ENCODE measurements around the gene ASPHD2. TPM values are rescaled to one million over a fixed set of nuclear protein-coding genes. Genes with fewer than 3 reads are reported as not detected.

Gene ASPHD2
- total RNA-seq, 1 donor from 2014 or later, result 4.9 TPM

- no peak for DNase-seq (ENCODE audit: extremely low spot score, unreplicated experiment)
- TF ChIP-seq CTCF (IDR thresholded peaks at IDR 0.05), result no peak
- Mint-ChIP-seq H3K36me3 (ENCODE audit: unreplicated experiment) (peaks cover 10% of the 10 kb centered on the region), H3K27me3 (ENCODE audit: unreplicated experiment) (no peaks in the 10 kb centered on the region), H3K4me1 (ENCODE audit: unreplicated experiment) (peaks cover 58% of the 10 kb centered on the region), H3K9me3 (ENCODE audit: unreplicated experiment) (no peaks in the 10 kb centered on the region), H3K4me3 (ENCODE audit: unreplicated experiment) (peak overlapping the region; percentile 82), H3K27ac (ENCODE audit: unreplicated experiment) (peak overlapping the region; percentile 96)
Measured at GRCh38 chr22:26482161-26482560, 53.1 kb downstream of the ASPHD2 start.

- peaks cover 49% of the 10 kb centered on the region for H3K4me1 Mint-ChIP-seq (ENCODE audit: unreplicated experiment)
- no peaks in the 10 kb centered on the region for H3K27me3 Mint-ChIP-seq (ENCODE audit: unreplicated experiment)
- H3K36me3 Mint-ChIP-seq (ENCODE audit: unreplicated experiment), result peaks cover 5% of the 10 kb centered on the region
- DNase-seq (ENCODE audit: extremely low spot score, unreplicated experiment), result no peak
- no peak for TF ChIP-seq CTCF (IDR thresholded peaks at IDR 0.05)
- H3K9me3 Mint-ChIP-seq (ENCODE audit: unreplicated experiment), result no peaks in the 10 kb centered on the region
- H3K4me3 Mint-ChIP-seq (ENCODE audit: unreplicated experiment), result peak overlapping the region; percentile 82
- H3K27ac Mint-ChIP-seq (ENCODE audit: unreplicated experiment), result peak overlapping the region; percentile 96
Measured at GRCh38 chr22:26483043-26483438, 54.0 kb downstream of the ASPHD2 start.

GRCh38 chr22:26483439-26484359, 54.6 kb downstream of the ASPHD2 start, which contains the start of the genes HPS4 and SRRD:
TSS of gene HPS4 (minus strand) at chr22:26483783. CDS start at chr22:26481762, 2,021 bp downstream.
TSS of gene SRRD (plus strand) at chr22:26483877. CDS start at chr22:26483891, 14 bp downstream.
- H3K36me3 Mint-ChIP-seq (ENCODE audit: unreplicated experiment), result peaks cover 5% of the 10 kb centered on the region
- peak within 1 kb of the TSS; percentile 96 for H3K27ac Mint-ChIP-seq (ENCODE audit: unreplicated experiment)
- H3K4me3 Mint-ChIP-seq (ENCODE audit: unreplicated experiment), result peak within 1 kb of the TSS; percentile 82
- H3K27me3 Mint-ChIP-seq (ENCODE audit: unreplicated experiment), result no peaks in the 10 kb centered on the region
- peaks cover 51% of the 10 kb centered on the region for H3K4me1 Mint-ChIP-seq (ENCODE audit: unreplicated experiment)
- TF ChIP-seq CTCF (IDR thresholded peaks at IDR 0.05), result no peak
- no peaks in the 10 kb centered on the region for H3K9me3 Mint-ChIP-seq (ENCODE audit: unreplicated experiment)
- peak; percentile 95 for DNase-seq (ENCODE audit: extremely low spot score, unreplicated experiment)

GRCh38 chr22:26484360-26484706, 55.3 kb downstream of the ASPHD2 start:
- Mint-ChIP-seq H3K4me3 (ENCODE audit: unreplicated experiment) (peak overlapping the region; percentile 82), H3K27me3 (ENCODE audit: unreplicated experiment) (no peaks in the 10 kb centered on the region), H3K4me1 (ENCODE audit: unreplicated experiment) (peaks cover 50% of the 10 kb centered on the region), H3K9me3 (ENCODE audit: unreplicated experiment) (no peaks in the 10 kb centered on the region), H3K36me3 (ENCODE audit: unreplicated experiment) (peaks cover 10% of the 10 kb centered on the region), H3K27ac (ENCODE audit: unreplicated experiment) (peak overlapping the region; percentile 96)
- TF ChIP-seq CTCF (IDR thresholded peaks at IDR 0.05), result no peak
- DNase-seq (ENCODE audit: extremely low spot score, unreplicated experiment), result no peak

GRCh38 chr22:26485013-26485412, 56.0 kb downstream of the ASPHD2 start:
- DNase-seq (ENCODE audit: extremely low spot score, unreplicated experiment), result no peak
- Mint-ChIP-seq H3K9me3 (ENCODE audit: unreplicated experiment) (no peaks in the 10 kb centered on the region), H3K4me1 (ENCODE audit: unreplicated experiment) (peaks cover 43% of the 10 kb centered on the region), H3K27ac (ENCODE audit: unreplicated experiment) (no peak overlapping the region), H3K36me3 (ENCODE audit: unreplicated experiment) (peaks cover 11% of the 10 kb centered on the region), H3K27me3 (ENCODE audit: unreplicated experiment) (no peaks in the 10 kb centered on the region), H3K4me3 (ENCODE audit: unreplicated experiment) (peak overlapping the region; percentile 6)
- TF ChIP-seq CTCF (IDR thresholded peaks at IDR 0.05), result no peak
